DOHH2 (cell line): ENCODE data around the gene C2orf78.

ENCODE experiments used
- H3F3A ChIP-seq: fragments of 200-600 bp; sonication (generic), shearing (Covaris generic); 2 replicates; pipeline ENCODE4 v1.6.0; 2016; ENCODE audit warnings: antibody characterized with exemption, mild to moderate bottlenecking; ENCODE audit not compliant: control insufficient read depth, insufficient read depth
- H3K27ac ChIP-seq: fragments of 200-600 bp; sonication (generic); 2 replicates; pipeline ENCODE4 v1.5.1; 2014; ENCODE audit warnings: low read depth, mild to moderate bottlenecking, low read length, moderate library complexity
- H3K27me3 ChIP-seq: fragments of 200-600 bp; sonication (generic); 2 replicates; pipeline ENCODE4 v1.6.1; 2014; ENCODE audit warnings: mild to moderate bottlenecking, low read length, mixed read lengths; ENCODE audit not compliant: control insufficient read depth
- H3K36me3 ChIP-seq: fragments of 200-600 bp; sonication (generic); 2 replicates; pipeline ENCODE4 v1.6.1; 2014; ENCODE audit warnings: mild to moderate bottlenecking, low read length, moderate library complexity, mixed read lengths; ENCODE audit not compliant: control insufficient read depth
- H3K4me1 ChIP-seq: fragments of 200-600 bp; sonication (generic); 2 replicates; pipeline ENCODE4 v1.6.1; 2014; ENCODE audit warnings: mild to moderate bottlenecking, low read length, mixed read lengths; ENCODE audit not compliant: control insufficient read depth
- H3K4me2 ChIP-seq: fragments of 200-600 bp; sonication (generic); 2 replicates; pipeline ENCODE4 v1.6.0; 2014; ENCODE audit warnings: mild to moderate bottlenecking, low read length, moderate library complexity
- H3K4me3 ChIP-seq: fragments of 200-600 bp; sonication (generic); 2 replicates; pipeline ENCODE4 v1.5.1; 2014; ENCODE audit warnings: mild to moderate bottlenecking, low read length, mixed read lengths
- H3K79me2 ChIP-seq: fragments of 200-600 bp; sonication (generic); 2 replicates; pipeline ENCODE4 v1.6.1; 2014; ENCODE audit warnings: mild to moderate bottlenecking, low read length, mixed read lengths; ENCODE audit not compliant: control insufficient read depth
- H3K9me2 ChIP-seq: fragments of 200-600 bp; sonication (generic); replicated peaks from 2 replicates; pipeline ENCODE4 v1.6.1; 2014; ENCODE audit warnings: mild to moderate bottlenecking, low read length, mixed read lengths; ENCODE audit not compliant: control insufficient read depth
- H3K9me3 ChIP-seq: fragments of 200-600 bp; sonication (generic); 2 replicates; pipeline ENCODE4 v1.6.1; 2014; ENCODE audit warnings: antibody characterized with exemption, low read length, mixed read lengths; ENCODE audit not compliant: control insufficient read depth, insufficient read depth
- H4K20me1 ChIP-seq: fragments of 200-600 bp; sonication (generic); 2 replicates; pipeline ENCODE4 v1.6.0; 2014; ENCODE audit warnings: low read depth, mild to moderate bottlenecking, antibody characterized with exemption, low read length, moderate library complexity; ENCODE audit not compliant: control insufficient read depth, insufficient read depth
- EZH2phosphoT487 ChIP-seq: fragments of 200-600 bp; sonication (generic); IDR thresholded peaks from 2 replicates; pipeline ENCODE4 v1.6.1; 2017; ENCODE audit warnings: borderline replicate concordance, mild to moderate bottlenecking, antibody characterized with exemption, low read length, moderate library complexity, mixed read lengths
- TF ChIP-seq, protein P1 (sequence below): fragments of 200-600 bp; sonication (generic); IDR thresholded peaks from one replicate; pipeline ENCODE4 v1.5.1; 2014; ENCODE audit warnings: antibody characterized with exemption, mild to moderate bottlenecking, low read depth, low read length; ENCODE audit not compliant: poor library complexity, severe bottlenecking

The C2orf78 gene

GRCh38 chr2:73836141-73836943, 52.4 kb downstream of the C2orf78 start:
- TF ChIP-seq, protein P1, sequence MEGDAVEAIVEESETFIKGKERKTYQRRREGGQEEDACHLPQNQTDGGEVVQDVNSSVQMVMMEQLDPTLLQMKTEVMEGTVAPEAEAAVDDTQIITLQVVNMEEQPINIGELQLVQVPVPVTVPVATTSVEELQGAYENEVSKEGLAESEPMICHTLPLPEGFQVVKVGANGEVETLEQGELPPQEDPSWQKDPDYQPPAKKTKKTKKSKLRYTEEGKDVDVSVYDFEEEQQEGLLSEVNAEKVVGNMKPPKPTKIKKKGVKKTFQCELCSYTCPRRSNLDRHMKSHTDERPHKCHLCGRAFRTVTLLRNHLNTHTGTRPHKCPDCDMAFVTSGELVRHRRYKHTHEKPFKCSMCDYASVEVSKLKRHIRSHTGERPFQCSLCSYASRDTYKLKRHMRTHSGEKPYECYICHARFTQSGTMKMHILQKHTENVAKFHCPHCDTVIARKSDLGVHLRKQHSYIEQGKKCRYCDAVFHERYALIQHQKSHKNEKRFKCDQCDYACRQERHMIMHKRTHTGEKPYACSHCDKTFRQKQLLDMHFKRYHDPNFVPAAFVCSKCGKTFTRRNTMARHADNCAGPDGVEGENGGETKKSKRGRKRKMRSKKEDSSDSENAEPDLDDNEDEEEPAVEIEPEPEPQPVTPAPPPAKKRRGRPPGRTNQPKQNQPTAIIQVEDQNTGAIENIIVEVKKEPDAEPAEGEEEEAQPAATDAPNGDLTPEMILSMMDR: no peak
- TF ChIP-seq EZH2phosphoT487: no peak
- peaks cover 69% of the 10 kb centered on the region for H3K36me3 ChIP-seq
- H3K4me2 ChIP-seq: no peak overlapping the region
- no peaks in the 10 kb centered on the region for H3K27me3 ChIP-seq
- peaks cover 45% of the 10 kb centered on the region for H3K79me2 ChIP-seq
- H3K9me2 ChIP-seq: no peaks in the 10 kb centered on the region
- H3K4me1 ChIP-seq: peaks cover 24% of the 10 kb centered on the region
- H4K20me1 ChIP-seq: no peaks in the 10 kb centered on the region
- H3K9me3 ChIP-seq: peaks cover 4% of the 10 kb centered on the region
- H3K27ac ChIP-seq: no peak overlapping the region
- no peak overlapping the region for H3K4me3 ChIP-seq
- peaks cover 3% of the 10 kb centered on the region; the same call in 1 of the 2 replicates for H3F3A ChIP-seq

DNA sequence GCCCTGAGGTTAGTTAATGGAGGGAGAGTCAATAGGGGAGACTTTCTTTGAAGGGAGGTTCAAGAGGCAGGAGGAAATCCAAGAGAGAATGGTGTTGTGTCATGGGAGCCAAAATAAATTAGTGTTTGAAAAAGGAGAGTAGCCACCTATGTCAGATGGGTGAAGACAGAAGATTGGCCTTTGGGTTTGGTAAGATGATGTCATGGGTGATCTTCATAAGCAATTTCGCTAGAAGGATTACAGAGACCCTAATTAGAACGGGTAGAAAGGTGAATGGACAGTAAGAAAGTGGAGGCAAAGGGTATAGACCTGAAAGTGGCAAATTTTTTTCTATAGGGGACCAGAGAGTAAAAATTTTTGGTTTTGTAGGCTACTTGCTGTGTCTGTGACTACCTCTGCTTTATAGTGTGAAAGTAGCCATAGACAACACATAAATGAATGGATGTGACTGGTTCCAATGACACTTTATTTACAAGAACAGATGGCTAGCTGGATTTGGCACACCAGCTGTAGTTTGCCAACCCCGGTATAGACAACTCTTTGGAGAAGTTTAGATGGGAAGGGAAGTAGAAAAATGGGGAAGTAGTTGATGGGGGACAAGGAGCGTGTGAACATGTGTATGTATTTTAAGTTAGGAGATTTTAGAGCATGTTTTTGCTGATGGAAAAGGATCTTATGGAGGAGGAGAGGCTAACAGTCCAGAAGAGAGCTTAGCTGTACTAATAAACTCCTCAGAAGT, 54.0 kb downstream of the C2orf78 start:
- Histone ChIP-seq H3K36me3 (peaks cover 66% of the 10 kb centered on the region), H3K79me2 (peaks cover 48% of the 10 kb centered on the region), H3K9me3 (no peaks in the 10 kb centered on the region; the same call in 1 of the 2 replicates), H3K4me2 (no peak overlapping the region), H3K27ac (no peak overlapping the region), H3K4me3 (no peak overlapping the region), H3K9me2 (no peaks in the 10 kb centered on the region), H3K4me1 (peaks cover 15% of the 10 kb centered on the region), H3F3A (peaks cover 3% of the 10 kb centered on the region; the same call in 1 of the 2 replicates), H3K27me3 (no peaks in the 10 kb centered on the region), H4K20me1 (no peaks in the 10 kb centered on the region)
- TF ChIP-seq EZH2phosphoT487: no peak
- TF ChIP-seq, protein P1: no peak

GRCh38 chr2:73838889-73839534, 55.0 kb downstream of the C2orf78 start:
- peaks cover 8% of the 10 kb centered on the region for H3K4me1 ChIP-seq
- H3K4me2 ChIP-seq: no peak overlapping the region
- peaks cover 3% of the 10 kb centered on the region; the same call in 1 of the 2 replicates for H3F3A ChIP-seq
- no peaks in the 10 kb centered on the region for H3K9me2 ChIP-seq
- no peaks in the 10 kb centered on the region for H3K9me3 ChIP-seq
- H3K36me3 ChIP-seq: peaks cover 64% of the 10 kb centered on the region
- H3K27me3 ChIP-seq: no peaks in the 10 kb centered on the region
- no peak overlapping the region for H3K27ac ChIP-seq
- H3K79me2 ChIP-seq: peaks cover 42% of the 10 kb centered on the region
- TF ChIP-seq EZH2phosphoT487: no peak
- TF ChIP-seq, protein P1: no peak
- H3K4me3 ChIP-seq: no peak overlapping the region
- H4K20me1 ChIP-seq: no peaks in the 10 kb centered on the region
